Raji (cell line): ENCODE data around the gene SLC35F5.

Experiments used
- POLR2A ChIP-seq: IDR thresholded peaks from 2 replicates; pipeline ENCODE4 v1.6.1; 2011; ENCODE audit warnings: low read depth, low read length, control low read depth; ENCODE audit not compliant: insufficient read depth

The SLC35F5 gene

GRCh38 chr2:113767811-113768460, 11.5 kb upstream of the SLC35F5 start:
- no peak for TF ChIP-seq POLR2A

GRCh38 chr2:113765276-113765675, 8.8 kb upstream of the SLC35F5 start:
- TF ChIP-seq POLR2A = no peak

GRCh38 chr2:113762377-113763118, 6.1 kb upstream of the SLC35F5 start:
- no peak for TF ChIP-seq POLR2A

- no peak for TF ChIP-seq POLR2A
Measured at GRCh38 chr2:113760400-113760799, 4.0 kb upstream of the SLC35F5 start.

- TF ChIP-seq POLR2A = no peak
Measured at GRCh38 chr2:113757138-113757657, 756 bp upstream of the SLC35F5 start.

DNA sequence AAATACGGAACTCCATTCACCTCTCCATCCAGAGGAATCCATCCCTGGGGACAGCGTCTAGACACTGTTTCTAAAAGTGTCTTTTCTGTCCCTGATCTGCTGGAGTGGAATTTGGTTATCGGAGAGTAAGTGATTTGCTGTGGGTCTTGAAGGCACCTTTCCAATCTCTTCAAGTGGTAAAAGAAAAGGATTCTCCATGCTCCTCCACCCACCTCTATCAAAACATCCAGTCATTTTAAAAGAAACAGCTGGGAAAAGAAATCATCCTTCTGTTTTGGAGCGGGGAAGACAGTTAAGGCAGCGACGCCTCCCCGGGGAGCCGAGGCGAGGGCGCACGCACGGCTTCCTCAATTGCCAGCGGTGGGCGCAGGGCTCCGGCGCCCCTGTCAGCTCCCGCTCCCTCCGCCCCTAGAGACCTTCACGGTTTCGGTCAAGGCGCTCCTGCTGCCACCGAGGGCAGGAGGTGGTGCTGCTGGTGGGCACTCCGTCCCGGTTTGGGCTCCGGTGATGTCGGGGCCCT, 547 bp downstream of the SLC35F5 start:
- no peak for TF ChIP-seq POLR2A

DNA sequence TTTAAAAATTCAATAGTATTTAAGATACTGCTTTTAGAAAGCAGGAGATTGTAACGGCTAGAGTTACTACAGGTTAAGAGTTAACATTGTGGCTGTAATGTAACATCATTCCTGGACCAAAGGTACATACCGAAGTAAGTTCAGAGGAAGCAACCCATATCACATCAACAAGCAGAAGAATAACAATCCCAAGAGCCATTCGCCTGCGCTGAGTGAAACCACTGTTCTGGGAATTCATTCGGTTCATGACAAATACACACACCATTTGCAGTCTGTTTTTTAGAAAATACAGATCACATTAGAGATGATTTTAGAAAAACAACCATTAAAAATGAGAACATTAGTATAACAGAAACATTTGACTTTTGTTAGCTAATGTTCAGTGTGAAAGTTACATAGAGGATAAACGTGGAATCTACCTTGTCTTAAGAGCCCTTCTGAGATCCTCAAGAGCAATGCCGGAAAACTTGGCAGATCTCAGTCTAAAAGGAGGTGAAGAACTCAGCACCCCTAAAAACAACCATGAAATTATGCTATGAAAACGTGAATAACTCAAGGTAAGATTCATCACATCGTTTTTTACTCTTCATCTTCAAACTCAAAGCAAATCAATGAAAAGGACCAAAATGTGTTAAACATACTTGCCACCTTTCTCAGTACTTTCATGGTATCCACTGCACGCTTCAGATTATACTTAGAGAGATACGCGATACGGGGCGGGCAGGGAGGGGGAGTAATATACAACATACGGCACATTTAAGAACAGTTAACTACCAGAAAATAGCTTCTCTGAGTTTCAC, 1.2 kb downstream of the SLC35F5 start:
- TF ChIP-seq POLR2A = no peak

DNA sequence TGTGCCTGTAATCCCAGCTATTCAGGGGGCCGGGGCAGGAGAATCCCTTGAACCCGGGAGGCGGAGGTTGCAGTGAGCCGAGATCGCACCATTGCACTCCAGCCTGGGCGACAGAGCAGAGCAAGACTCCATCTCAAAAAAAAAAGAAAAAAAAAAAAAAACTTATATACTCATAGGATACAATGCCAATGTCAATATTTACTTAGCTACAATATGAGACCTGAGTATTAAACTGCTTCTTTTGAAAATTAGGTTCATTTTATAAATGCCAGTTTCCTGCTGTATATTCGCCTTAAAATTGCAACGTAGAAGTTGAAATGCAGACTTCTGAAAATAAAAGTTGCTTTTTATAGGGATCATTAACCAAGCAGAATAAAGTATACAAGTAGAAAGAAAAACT, 2.3 kb downstream of the SLC35F5 start:
- TF ChIP-seq POLR2A = no peak

GRCh38 chr2:113750385-113750784, 6.1 kb downstream of the SLC35F5 start:
- no peak for TF ChIP-seq POLR2A

GRCh38 chr2:113741091-113741490, 15.4 kb downstream of the SLC35F5 start:
- no peak for TF ChIP-seq POLR2A

GRCh38 chr2:113739849-113740248, 16.6 kb downstream of the SLC35F5 start:
- TF ChIP-seq POLR2A = no peak

DNA sequence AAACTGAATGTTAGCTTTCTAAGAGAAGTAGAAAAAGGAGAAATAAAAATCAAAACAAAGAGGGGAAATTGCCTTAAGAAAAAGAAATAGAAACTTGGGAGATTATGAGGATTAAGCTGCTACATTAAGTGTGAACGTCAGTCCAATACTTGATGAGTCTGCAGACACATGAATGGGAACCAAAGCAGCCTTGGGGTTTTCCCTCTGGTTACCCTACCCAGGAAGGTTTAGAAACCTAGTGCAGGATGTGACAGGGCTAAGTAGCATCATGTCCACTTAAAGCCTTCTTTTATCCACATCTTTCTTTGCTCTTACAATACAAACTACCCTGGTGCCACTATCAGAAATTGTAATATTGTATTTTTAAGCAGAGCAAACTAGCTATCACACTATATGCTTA, 22.3 kb downstream of the SLC35F5 start:
- TF ChIP-seq POLR2A = no peak

- no peak for TF ChIP-seq POLR2A
Measured at GRCh38 chr2:113724010-113724409, 32.4 kb downstream of the SLC35F5 start.

DNA sequence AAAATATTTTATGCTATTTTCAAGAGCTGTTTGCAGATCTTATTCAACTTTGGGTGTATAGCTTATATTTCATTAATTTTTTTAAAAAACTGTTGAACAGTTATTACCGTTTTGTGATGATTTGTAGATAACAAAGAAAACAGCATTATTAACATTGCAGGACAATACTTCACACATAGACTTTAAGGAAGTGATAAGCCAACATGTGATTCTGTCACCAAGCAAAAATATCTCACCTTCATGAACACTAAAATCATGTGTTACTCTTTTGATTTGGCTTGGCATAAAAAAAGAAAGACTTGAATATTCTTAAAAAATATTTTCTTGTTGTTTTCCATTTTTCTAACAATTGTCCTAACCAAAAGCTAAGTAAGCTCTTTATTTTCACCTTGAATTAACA, 33.0 kb downstream of the SLC35F5 start:
- no peak for TF ChIP-seq POLR2A

DNA sequence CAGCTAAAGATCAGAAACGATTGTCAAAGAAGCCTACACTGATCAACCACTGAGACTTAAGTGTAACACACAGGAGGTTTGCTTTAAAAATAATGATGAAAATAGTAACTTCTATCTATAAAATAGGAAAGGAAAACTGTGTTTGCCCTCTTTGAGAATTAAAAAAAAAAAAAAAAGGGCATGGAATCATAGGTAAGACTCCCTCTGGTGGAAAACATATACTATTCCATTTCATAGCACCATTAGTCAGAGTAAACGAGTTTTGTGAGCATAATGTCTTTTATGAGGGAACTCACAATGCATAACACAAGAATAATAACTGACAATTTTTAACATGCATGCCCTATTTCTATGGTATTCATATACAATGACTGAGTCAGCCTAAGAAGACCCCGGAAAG, 36.3 kb downstream of the SLC35F5 start:
- no peak for TF ChIP-seq POLR2A
